Activated naive CD8-positive, alpha-beta T cell (primary cell): ENCODE results near the gene SCLY.
"Not testable (repeated sequence)": the region's sequence is repeated elsewhere in the genome, so short reads cannot be mapped to it uniquely, and the experiment has no call there.

Experiments
- H3K27ac Mint-ChIP-seq: one replicate; pipeline ENCODE4 v1.8.0; 2021; ENCODE audit warnings: mixed read lengths
- H3K27me3 Mint-ChIP-seq: one replicate; pipeline ENCODE4 v1.8.0; 2021; ENCODE audit warnings: mixed read lengths
- H3K36me3 Mint-ChIP-seq: one replicate; pipeline ENCODE4 v1.8.0; 2021; ENCODE audit warnings: mixed read lengths
- H3K4me1 Mint-ChIP-seq: one replicate; pipeline ENCODE4 v1.8.0; 2021; ENCODE audit warnings: low read depth, mixed read lengths
- H3K4me3 Mint-ChIP-seq: one replicate; pipeline ENCODE4 v1.8.0; 2021; ENCODE audit warnings: mild to moderate bottlenecking, mixed read lengths
- H3K9me3 Mint-ChIP-seq: one replicate; pipeline ENCODE4 v1.8.0; 2021; ENCODE audit warnings: low read depth, mixed read lengths

Gene SCLY

DNA sequence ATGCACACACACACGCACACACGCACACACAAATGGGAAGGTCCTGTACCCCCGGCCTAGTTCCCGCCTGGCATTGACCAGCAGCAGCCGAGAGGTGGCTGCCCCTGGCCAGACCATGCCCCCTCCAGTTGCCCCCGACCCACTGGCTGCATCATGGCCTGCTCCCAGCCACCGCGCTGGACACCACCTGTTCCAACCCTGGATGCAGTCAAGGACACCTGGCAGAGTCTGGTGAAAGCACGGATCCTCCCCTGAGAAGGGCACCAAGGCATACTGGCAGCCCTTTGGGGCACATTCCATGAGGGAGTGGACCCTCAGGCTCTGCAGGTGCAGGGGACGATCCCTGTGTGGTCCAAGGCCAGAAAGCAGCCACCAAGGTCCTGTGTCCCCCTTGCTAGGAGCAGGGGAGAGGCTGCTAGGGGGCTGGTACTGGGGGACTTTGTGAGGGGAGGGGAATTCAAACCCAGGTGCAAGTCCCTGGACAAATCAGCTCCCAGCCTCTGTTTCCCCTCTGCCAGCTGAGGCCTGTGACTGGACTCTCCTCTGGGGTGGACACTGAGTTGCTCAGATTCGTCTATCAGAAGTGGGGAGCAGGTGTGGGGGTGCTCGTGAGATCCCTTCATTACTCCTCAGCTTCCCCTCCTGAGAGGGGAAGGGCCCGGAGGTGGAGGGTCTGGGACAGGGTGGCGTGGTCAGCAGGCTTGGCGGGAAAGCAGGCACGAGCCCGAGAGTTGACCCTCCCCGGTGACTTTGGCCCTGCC lies 42.8 kb downstream of the SCLY start:
- no peaks in the 10 kb centered on the region for H3K27me3 Mint-ChIP-seq
- H3K4me3 Mint-ChIP-seq = no peak overlapping the region
- no peaks in the 10 kb centered on the region for H3K9me3 Mint-ChIP-seq
- H3K4me1 Mint-ChIP-seq = no peaks in the 10 kb centered on the region
- peaks cover 3% of the 10 kb centered on the region for H3K36me3 Mint-ChIP-seq
- H3K27ac Mint-ChIP-seq = no peak overlapping the region

- Mint-ChIP-seq H3K36me3 (no peaks in the 10 kb centered on the region), H3K4me1 (peaks cover 1% of the 10 kb centered on the region), H3K27me3 (no peaks in the 10 kb centered on the region), H3K4me3 (no peak overlapping the region), H3K27ac (no peak overlapping the region), H3K9me3 (no peaks in the 10 kb centered on the region)
Measured at GRCh38 chr2:238104226-238104690, 43.5 kb downstream of the SCLY start.

GRCh38 chr2:238104691-238105371 lies 44.0 kb downstream of the SCLY start:
- Mint-ChIP-seq H3K9me3 (no peaks in the 10 kb centered on the region), H3K27ac (no peak overlapping the region), H3K36me3 (no peaks in the 10 kb centered on the region), H3K27me3 (no peaks in the 10 kb centered on the region), H3K4me3 (no peak overlapping the region), H3K4me1 (peaks cover 4% of the 10 kb centered on the region)

DNA sequence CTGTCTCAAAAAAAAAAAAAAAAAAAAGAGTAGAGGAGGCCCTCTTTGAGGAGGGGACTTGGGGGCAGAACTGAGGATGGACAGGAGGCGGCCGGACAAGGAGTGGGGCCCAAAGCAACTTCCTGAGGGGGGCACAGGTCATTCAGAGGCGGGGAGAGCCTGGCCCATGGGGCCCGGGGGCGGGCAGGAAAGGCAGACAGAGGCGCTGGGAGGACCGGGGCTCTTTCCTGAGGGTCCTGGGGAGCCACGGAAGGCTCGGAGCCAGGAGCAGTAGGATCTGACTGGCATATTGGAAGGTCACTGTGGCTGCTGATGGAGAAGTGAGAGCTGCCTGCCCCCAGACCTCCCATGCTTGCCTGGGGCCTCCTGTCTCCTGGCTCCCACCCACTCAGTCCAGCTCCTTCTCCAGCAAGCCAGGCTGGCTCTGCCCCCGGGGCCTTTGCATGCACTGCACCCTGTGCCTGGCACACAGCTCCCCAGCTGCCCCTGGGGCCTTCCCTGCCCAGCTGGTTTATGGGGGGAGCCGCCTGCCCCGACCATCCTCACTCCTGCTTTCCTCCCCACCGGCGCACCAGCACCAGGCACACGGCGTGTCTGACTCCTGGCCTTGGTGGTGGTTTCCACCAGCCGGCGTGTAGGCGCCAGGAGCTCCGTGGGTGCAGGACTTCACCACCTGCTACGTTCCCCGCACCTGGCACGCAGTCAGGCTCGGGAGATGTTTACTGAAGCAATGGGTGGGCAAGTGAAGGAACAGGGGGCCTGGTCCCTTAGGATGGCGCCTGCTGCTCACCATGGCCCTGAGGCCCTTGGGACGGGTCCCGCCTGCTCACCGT lies 44.9 kb downstream of the SCLY start:
- H3K27me3 Mint-ChIP-seq = no peaks in the 10 kb centered on the region
- H3K27ac Mint-ChIP-seq = no peak overlapping the region
- H3K4me3 Mint-ChIP-seq = no peak overlapping the region
- no peaks in the 10 kb centered on the region for H3K9me3 Mint-ChIP-seq
- H3K4me1 Mint-ChIP-seq = peaks cover 4% of the 10 kb centered on the region
- no peaks in the 10 kb centered on the region for H3K36me3 Mint-ChIP-seq

- H3K27ac Mint-ChIP-seq = no peak overlapping the region
- H3K9me3 Mint-ChIP-seq = no peaks in the 10 kb centered on the region
- H3K4me1 Mint-ChIP-seq = peaks cover 4% of the 10 kb centered on the region
- no peaks in the 10 kb centered on the region for H3K27me3 Mint-ChIP-seq
- H3K4me3 Mint-ChIP-seq = no peak overlapping the region
- no peaks in the 10 kb centered on the region for H3K36me3 Mint-ChIP-seq
Measured at GRCh38 chr2:238106339-238106697, 45.5 kb downstream of the SCLY start.

DNA sequence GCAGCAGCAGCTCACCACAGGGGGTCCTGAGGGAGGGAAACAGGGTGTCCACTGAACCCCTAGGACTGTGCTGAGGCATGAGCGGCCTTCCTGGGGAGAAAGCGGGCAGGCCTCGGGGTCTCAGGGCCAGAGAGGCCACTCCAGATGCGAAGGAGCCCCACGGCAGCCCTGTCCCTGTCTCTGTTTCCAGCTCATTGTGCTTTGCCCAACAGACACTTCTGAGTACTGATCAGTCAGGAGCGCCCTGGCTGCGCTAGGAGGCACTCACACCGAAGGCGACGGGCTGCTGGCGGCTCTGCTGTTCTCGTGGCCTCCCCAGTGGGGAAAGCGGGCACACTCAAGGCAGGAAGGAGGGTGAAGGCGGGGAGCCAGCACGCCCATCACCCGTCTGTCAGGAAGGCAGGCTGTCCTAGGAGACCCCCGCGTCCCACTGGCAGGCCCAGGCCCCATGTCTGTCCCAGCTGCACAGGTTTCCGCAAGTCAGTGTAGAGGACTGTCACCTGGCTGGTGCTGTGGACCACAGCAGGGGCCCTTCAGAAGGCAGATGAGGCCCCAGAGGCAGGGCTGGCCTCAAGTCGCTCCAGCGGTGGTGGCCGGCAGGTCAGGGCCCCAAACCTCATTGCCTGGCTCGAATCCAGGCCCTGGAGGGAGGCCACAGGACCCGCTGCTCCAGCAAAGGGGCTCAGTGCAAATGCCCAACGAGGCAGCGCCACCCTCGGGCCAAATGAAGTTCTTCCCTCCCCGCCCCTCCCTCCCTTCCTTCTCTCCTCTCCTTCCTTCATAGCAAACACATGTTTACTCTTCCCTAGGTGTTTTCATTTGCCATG lies 46.1 kb downstream of the SCLY start:
- H3K9me3 Mint-ChIP-seq = no peaks in the 10 kb centered on the region
- peaks cover 4% of the 10 kb centered on the region for H3K4me1 Mint-ChIP-seq
- H3K27me3 Mint-ChIP-seq = no peaks in the 10 kb centered on the region
- H3K27ac Mint-ChIP-seq = no peak overlapping the region
- no peaks in the 10 kb centered on the region for H3K36me3 Mint-ChIP-seq
- H3K4me3 Mint-ChIP-seq = no peak overlapping the region

- no peaks in the 10 kb centered on the region for H3K27me3 Mint-ChIP-seq
- peaks cover 4% of the 10 kb centered on the region for H3K4me1 Mint-ChIP-seq
- H3K9me3 Mint-ChIP-seq = no peaks in the 10 kb centered on the region
- no peaks in the 10 kb centered on the region for H3K36me3 Mint-ChIP-seq
- no peak overlapping the region for H3K4me3 Mint-ChIP-seq
- H3K27ac Mint-ChIP-seq = no peak overlapping the region
Measured at GRCh38 chr2:238107525-238108422, 47.0 kb downstream of the SCLY start.

DNA sequence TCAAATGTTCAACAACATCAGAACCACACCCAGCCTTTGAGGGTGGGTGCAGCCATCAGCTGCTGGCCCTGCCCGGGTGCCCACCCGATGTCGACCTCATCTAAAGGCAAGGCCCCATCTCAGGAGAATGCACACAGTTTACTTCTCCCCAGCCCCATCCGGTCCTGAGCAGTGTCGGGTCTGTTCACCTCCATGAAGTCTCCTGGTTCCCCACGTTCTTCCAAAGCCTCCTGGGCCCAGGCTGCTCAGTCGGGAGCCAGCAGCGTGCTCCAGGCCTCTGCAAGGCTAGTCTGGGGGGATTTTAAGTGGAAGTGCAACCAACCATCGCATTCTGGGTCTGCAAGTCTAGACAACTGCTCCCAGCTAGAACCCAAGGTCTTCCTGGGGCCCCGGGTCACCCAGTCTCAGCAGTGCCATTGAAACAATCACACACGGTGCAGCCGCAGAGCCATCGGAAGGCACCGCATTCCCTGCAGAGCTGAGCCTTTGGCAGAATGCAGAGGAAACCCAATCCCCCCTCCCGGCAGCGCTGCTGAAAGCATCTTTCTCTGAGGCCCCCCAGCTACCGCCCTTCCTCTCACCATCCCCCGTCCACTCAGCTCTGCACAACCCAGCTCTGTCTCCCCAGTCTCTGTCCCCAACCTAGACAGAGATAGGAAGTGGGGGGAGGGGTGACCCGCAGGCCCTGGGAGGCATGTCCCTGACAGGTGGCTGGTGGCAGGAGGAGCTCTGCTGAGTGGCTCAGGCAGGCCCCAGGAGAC lies 47.8 kb downstream of the SCLY start:
- no peaks in the 10 kb centered on the region for H3K36me3 Mint-ChIP-seq

DNA sequence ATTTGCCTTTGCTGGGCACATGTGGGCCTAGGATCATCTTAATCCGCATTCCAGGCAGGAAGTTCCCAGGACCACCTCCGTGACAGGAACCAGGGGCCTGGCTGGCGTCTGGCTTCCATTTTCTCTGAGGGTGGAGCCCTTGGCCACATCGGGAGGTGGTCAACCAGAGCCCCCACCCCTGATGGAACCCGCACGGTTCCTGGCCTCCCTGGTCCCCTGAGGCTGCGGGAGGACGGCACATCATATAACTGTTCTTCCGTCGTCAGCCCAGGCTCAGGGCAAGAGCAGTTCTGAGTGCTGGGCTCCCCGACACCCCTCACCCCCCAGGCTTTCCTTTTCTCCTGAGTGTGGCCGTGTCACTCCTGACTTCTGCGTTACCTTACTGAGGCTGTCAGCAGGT lies 52.8 kb downstream of the SCLY start:
- Mint-ChIP-seq H3K4me3 (no peak overlapping the region), H3K9me3 (no peaks in the 10 kb centered on the region), H3K4me1 (peaks cover 4% of the 10 kb centered on the region), H3K27me3 (no peaks in the 10 kb centered on the region), H3K27ac (no peak overlapping the region), H3K36me3 (no peaks in the 10 kb centered on the region)

More for the DNA sequence above, 47.8 kb downstream of the SCLY start:
- Mint-ChIP-seq H3K4me1 (peaks cover 4% of the 10 kb centered on the region), H3K27me3 (no peaks in the 10 kb centered on the region), H3K27ac (no peak overlapping the region), H3K4me3 (no peak overlapping the region), H3K9me3 (no peaks in the 10 kb centered on the region)

GRCh38 chr2:238114331-238114841 lies 53.6 kb downstream of the SCLY start:
- no peak overlapping the region for H3K27ac Mint-ChIP-seq
- H3K4me1 Mint-ChIP-seq = peaks cover 2% of the 10 kb centered on the region
- no peaks in the 10 kb centered on the region for H3K9me3 Mint-ChIP-seq
- no peaks in the 10 kb centered on the region for H3K36me3 Mint-ChIP-seq
- H3K4me3 Mint-ChIP-seq = no peak overlapping the region
- H3K27me3 Mint-ChIP-seq = no peaks in the 10 kb centered on the region

- H3K36me3 Mint-ChIP-seq = no peaks in the 10 kb centered on the region
- H3K4me3 Mint-ChIP-seq = no peak overlapping the region
- no peaks in the 10 kb centered on the region for H3K27me3 Mint-ChIP-seq
- no peaks in the 10 kb centered on the region for H3K9me3 Mint-ChIP-seq
- no peak overlapping the region for H3K27ac Mint-ChIP-seq
- no peaks in the 10 kb centered on the region for H3K4me1 Mint-ChIP-seq
Measured at GRCh38 chr2:238114851-238115660, 54.3 kb downstream of the SCLY start.

- not testable (repeated sequence) for H3K27me3 Mint-ChIP-seq, H3K36me3 Mint-ChIP-seq, H3K27ac Mint-ChIP-seq, H3K9me3 Mint-ChIP-seq, H3K4me1 Mint-ChIP-seq, H3K4me3 Mint-ChIP-seq
Measured at GRCh38 chr2:238115709-238116108, 54.9 kb downstream of the SCLY start.
